ENCODE data around the gene PHF21B.

The PHF21B gene

GRCh38 chr22:44837481-44837880 lies 172.3 kb downstream of the PHF21B start:
- Histone ChIP-seq H3K9ac (ENCODE audit: low read length) (no peak overlapping the region), H3K27me3 (ENCODE audit: control insufficient read depth, insufficient read depth, low read length) (no peaks in the 10 kb centered on the region), H3K36me3 (ENCODE audit: control insufficient read depth, low read depth, low read length) (no peaks in the 10 kb centered on the region), H3K4me3 (ENCODE audit: low read length) (no peak overlapping the region), H3K4me1 (ENCODE audit: control insufficient read depth, low read depth, low read length) (no peaks in the 10 kb centered on the region), H3K27ac (ENCODE audit: low read length) (no peak overlapping the region), H3K9me3 (ENCODE audit: control insufficient read depth, low read depth, low read length) (peaks cover 6% of the 10 kb centered on the region)

- H3K4me1 ChIP-seq (ENCODE audit: control insufficient read depth, low read depth, low read length), result no peaks in the 10 kb centered on the region
- no peak overlapping the region for H3K9ac ChIP-seq (ENCODE audit: low read length)
- H3K27ac ChIP-seq (ENCODE audit: low read length), result no peak overlapping the region
- no peak overlapping the region for H3K4me3 ChIP-seq (ENCODE audit: low read length)
- peaks cover 6% of the 10 kb centered on the region for H3K9me3 ChIP-seq (ENCODE audit: control insufficient read depth, low read depth, low read length)
- no peaks in the 10 kb centered on the region for H3K27me3 ChIP-seq (ENCODE audit: control insufficient read depth, insufficient read depth, low read length)
- H3K36me3 ChIP-seq (ENCODE audit: control insufficient read depth, low read depth, low read length), result no peaks in the 10 kb centered on the region
These were observed 175.7 kb downstream of the PHF21B start for GRCh38 chr22:44834065-44834464.

- no peaks in the 10 kb centered on the region for H3K27me3 ChIP-seq (ENCODE audit: control insufficient read depth, insufficient read depth, low read length)
These were observed 177.9 kb downstream of the PHF21B start for GRCh38 chr22:44831885-44832284.

More at GRCh38 chr22:44831885-44832284, 177.9 kb downstream of the PHF21B start:
- peaks cover 6% of the 10 kb centered on the region for H3K9me3 ChIP-seq (ENCODE audit: control insufficient read depth, low read depth, low read length)
- no peak overlapping the region for H3K27ac ChIP-seq (ENCODE audit: low read length)
- H3K4me3 ChIP-seq (ENCODE audit: low read length), result no peak overlapping the region
- H3K36me3 ChIP-seq (ENCODE audit: control insufficient read depth, low read depth, low read length), result no peaks in the 10 kb centered on the region
- H3K9ac ChIP-seq (ENCODE audit: low read length), result no peak overlapping the region
- no peaks in the 10 kb centered on the region for H3K4me1 ChIP-seq (ENCODE audit: control insufficient read depth, low read depth, low read length)
